ENCODE measurements around the gene SETD4. TPM values are rescaled to one million over a fixed set of nuclear protein-coding genes. Genes with fewer than 3 reads are reported as not detected.

The SETD4 gene
- total and polyA plus RNA-seq, 4 experiments from 2014 or later, result 7.1 to 31.0 (median 20.3) TPM

DNA sequence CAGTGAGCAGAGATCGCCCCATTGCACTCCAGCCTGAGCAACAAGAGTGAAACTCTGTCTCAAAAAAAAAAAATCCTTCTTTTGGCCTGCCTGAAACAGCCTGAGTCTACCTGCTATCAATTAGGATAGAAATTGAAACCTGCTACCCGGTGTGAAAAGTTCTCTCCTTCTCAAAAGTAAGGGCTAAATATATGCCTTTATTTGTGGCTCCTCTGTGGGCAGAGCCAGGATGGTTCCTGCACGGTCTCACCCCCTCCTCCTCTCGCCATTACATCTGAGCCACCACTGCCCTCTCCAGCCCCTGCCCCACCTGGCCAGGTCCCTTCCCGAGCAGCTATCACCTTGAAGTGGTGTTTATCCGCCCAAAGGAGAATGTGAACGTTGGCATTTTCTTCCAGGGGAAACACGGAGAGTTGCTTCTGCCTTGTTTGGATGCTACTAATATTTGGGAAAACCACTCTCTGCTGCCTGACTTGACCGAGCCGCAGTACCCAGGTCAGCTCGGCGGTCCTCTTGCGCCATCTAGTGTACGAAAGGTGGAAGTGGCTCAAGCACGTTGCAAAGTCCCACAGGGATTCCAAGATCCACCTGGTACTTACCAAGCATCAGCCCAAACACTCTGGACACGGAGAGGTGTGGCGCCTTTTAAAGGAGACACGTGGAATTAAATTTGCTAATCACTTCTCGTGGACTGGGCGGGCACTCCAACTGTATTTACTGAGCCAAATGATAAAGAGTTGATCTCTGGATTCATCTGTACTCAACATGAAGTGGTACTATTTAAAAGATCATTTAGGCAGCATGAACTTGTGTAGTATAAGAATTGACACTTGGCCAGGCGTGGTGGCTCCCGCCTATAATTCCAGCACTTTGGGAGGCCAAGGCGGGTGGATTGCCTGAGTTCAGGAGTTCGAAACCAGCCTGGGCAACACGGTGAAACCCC is 31.9 kb downstream of the SETD4 start:
- Mint-ChIP-seq H3K27ac (peak overlapping the region in 2 of 7 donors; percentile 4 to 30), H3K27me3 (no peaks in the 10 kb centered on the region), H3K9me3 (no peaks in the 10 kb centered on the region), H3K4me3 (peak overlapping the region in 1 of 8 donors; percentile 9), H3K4me1 (peaks cover 4 to 7% (median 5%) of the 10 kb centered on the region in 4 donors), H3K36me3 (peaks cover 0 to 1% of the 10 kb centered on the region in 2 donors)
- H3K4me1 ChIP-seq (ENCODE audit: insufficient read depth, low read length), result peaks cover 3% of the 10 kb centered on the region
- H3K27me3 ChIP-seq (ENCODE audit: insufficient read depth, low read length), result no peaks in the 10 kb centered on the region
- no peak overlapping the region for H3K27ac ChIP-seq (ENCODE audit: low read depth, low read length)
- no peaks in the 10 kb centered on the region for H3K36me3 ChIP-seq (ENCODE audit: insufficient read depth, low read length)
- POLR2A ChIA-PET (ENCODE audit: partially characterized antibody), result interaction anchor here (1.0 to 1.4 kb wide), 2 partner anchors 85 to 1216 kb away, joined by 3 read pairs; no protein-coding TSS in a partner anchor
- no peak overlapping the region for H3K4me3 ChIP-seq (ENCODE audit: low read length in 2 of 2)
- DNase-seq, result peak; percentile 51 to 65 (median 57)
- no peaks in the 10 kb centered on the region for H3K9me3 ChIP-seq (ENCODE audit: control insufficient read depth in 1 of 2, low read length in 2 of 2)
- intact Hi-C loops (cut with micrococcal nuclease), result loop anchor here (1.0 to 2.0 kb wide), 2 partner anchors 628 to 1283 kb away; no protein-coding TSS in a partner anchor
- CTCF ChIA-PET (ENCODE audit: partially characterized antibody), result interaction anchor here (0.6 to 5.3 kb wide), 25 partner anchors 8 to 1340 kb away, joined by 3 to 34 read pairs (median 3); no protein-coding TSS in a partner anchor

DNA sequence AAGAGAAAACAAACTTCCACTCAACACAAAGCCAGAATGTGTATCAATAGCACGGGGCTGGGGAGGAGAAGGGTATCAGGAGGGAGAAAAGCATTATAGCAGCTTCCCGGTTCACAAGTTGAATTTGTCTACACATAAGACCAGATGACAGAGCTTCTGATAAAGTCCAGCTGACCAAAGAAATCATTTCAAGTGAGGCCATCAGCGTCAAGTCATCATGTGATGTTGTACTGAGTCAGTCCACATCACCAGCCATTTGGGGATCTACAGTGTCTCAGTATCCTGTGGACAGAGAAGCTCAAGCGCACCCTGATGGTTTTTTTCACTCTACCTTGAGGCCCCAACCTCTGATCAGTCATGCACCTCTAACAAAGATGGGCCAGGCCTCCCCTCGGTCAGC is 33.0 kb downstream of the SETD4 start:
- Histone ChIP-seq H3K36me3 (ENCODE audit: insufficient read depth, low read length) (no peaks in the 10 kb centered on the region), H3K27me3 (ENCODE audit: insufficient read depth, low read length) (no peaks in the 10 kb centered on the region), H3K9me3 (ENCODE audit: control insufficient read depth in 1 of 2, low read length in 2 of 2) (no peaks in the 10 kb centered on the region), H3K4me1 (ENCODE audit: insufficient read depth, low read length) (peaks cover 3% of the 10 kb centered on the region), H3K4me3 (ENCODE audit: low read length in 2 of 2) (no peak overlapping the region), H3K27ac (ENCODE audit: low read depth, low read length) (no peak overlapping the region)
- ChIA-PET POLR2A (ENCODE audit: partially characterized antibody) (interaction anchor here (1.4 kb wide), 1 partner anchor 1215 kb away, joined by 3 read pairs; no protein-coding TSS in a partner anchor), CTCF (ENCODE audit: partially characterized antibody) (interaction anchor here (0.8 to 5.3 kb wide), 15 partner anchors 11 to 1339 kb away, joined by 3 to 34 read pairs (median 4); no protein-coding TSS in a partner anchor)
- Mint-ChIP-seq H3K27ac (no peak overlapping the region), H3K36me3 (no peaks in the 10 kb centered on the region), H3K4me3 (no peak overlapping the region), H3K9me3 (no peaks in the 10 kb centered on the region), H3K4me1 (peaks cover 4 to 7% (median 5%) of the 10 kb centered on the region in 4 donors), H3K27me3 (no peaks in the 10 kb centered on the region)
- intact Hi-C loops (cut with micrococcal nuclease), result no loop called here
- DNase-seq, result no peak

- H3K27ac ChIP-seq (ENCODE audit: low read depth, low read length), result no peak overlapping the region
- no peak for DNase-seq
- H3K9me3 Mint-ChIP-seq, result peaks cover 0 to 10% (median 3%) of the 10 kb centered on the region in 8 donors
- peaks cover 4 to 7% (median 5%) of the 10 kb centered on the region in 4 donors for H3K4me1 Mint-ChIP-seq
- H3K27me3 ChIP-seq (ENCODE audit: insufficient read depth, low read length), result no peaks in the 10 kb centered on the region
- H3K36me3 ChIP-seq (ENCODE audit: insufficient read depth, low read length), result no peaks in the 10 kb centered on the region
- H3K9me3 ChIP-seq (ENCODE audit: control insufficient read depth in 1 of 2, low read length in 2 of 2), result no peaks in the 10 kb centered on the region
- no peak overlapping the region for H3K27ac Mint-ChIP-seq
- POLR2A ChIA-PET (ENCODE audit: partially characterized antibody), result no interaction called here
- H3K27me3 Mint-ChIP-seq, result no peaks in the 10 kb centered on the region
- CTCF ChIA-PET (ENCODE audit: partially characterized antibody), result interaction anchor here (5.3 kb wide), 1 partner anchor 1331 kb away, joined by 34 read pairs; no protein-coding TSS in a partner anchor
- H3K4me1 ChIP-seq (ENCODE audit: insufficient read depth, low read length), result peaks cover 3% of the 10 kb centered on the region
- intact Hi-C loops (cut with micrococcal nuclease), result no loop called here
- H3K4me3 ChIP-seq (ENCODE audit: low read length in 2 of 2), result no peak overlapping the region
- H3K4me3 Mint-ChIP-seq, result no peak overlapping the region
- peaks cover 2 to 8% of the 10 kb centered on the region in 2 donors for H3K36me3 Mint-ChIP-seq
These were observed 35.5 kb downstream of the SETD4 start for GRCh38 chr21:36024782-36025181.

GRCh38 chr21:36023092-36023480 is 37.2 kb downstream of the SETD4 start:
- no peaks in the 10 kb centered on the region for H3K36me3 ChIP-seq (ENCODE audit: insufficient read depth, low read length)
- Mint-ChIP-seq H3K9me3 (peaks cover 0 to 10% (median 3%) of the 10 kb centered on the region in 8 donors), H3K27ac (no peak overlapping the region), H3K4me1 (peaks cover 0 to under 1% (median under 1%) of the 10 kb centered on the region in 4 donors), H3K4me3 (no peak overlapping the region), H3K27me3 (no peaks in the 10 kb centered on the region), H3K36me3 (peaks cover 2 to 8% of the 10 kb centered on the region in 2 donors)
- ChIA-PET POLR2A (ENCODE audit: partially characterized antibody) (no interaction called here), CTCF (ENCODE audit: partially characterized antibody) (no interaction called here)
- H3K4me1 ChIP-seq (ENCODE audit: insufficient read depth, low read length), result no peaks in the 10 kb centered on the region
- intact Hi-C loops (cut with micrococcal nuclease), result no loop called here
- H3K27me3 ChIP-seq (ENCODE audit: insufficient read depth, low read length), result no peaks in the 10 kb centered on the region
- no peaks in the 10 kb centered on the region for H3K9me3 ChIP-seq (ENCODE audit: control insufficient read depth in 1 of 2, low read length in 2 of 2)
- H3K4me3 ChIP-seq (ENCODE audit: low read length in 2 of 2), result no peak overlapping the region
- DNase-seq, result no peak
- H3K27ac ChIP-seq (ENCODE audit: low read depth, low read length), result no peak overlapping the region

GRCh38 chr21:36022427-36023091 is 37.8 kb downstream of the SETD4 start:
- Histone ChIP-seq H3K36me3 (ENCODE audit: insufficient read depth, low read length) (no peaks in the 10 kb centered on the region), H3K4me3 (ENCODE audit: low read length in 2 of 2) (no peak overlapping the region), H3K4me1 (ENCODE audit: insufficient read depth, low read length) (no peaks in the 10 kb centered on the region), H3K9me3 (ENCODE audit: control insufficient read depth in 1 of 2, low read length in 2 of 2) (no peaks in the 10 kb centered on the region), H3K27me3 (ENCODE audit: insufficient read depth, low read length) (no peaks in the 10 kb centered on the region), H3K27ac (ENCODE audit: low read depth, low read length) (no peak overlapping the region)
- CTCF ChIA-PET (ENCODE audit: partially characterized antibody), result no interaction called here
- Mint-ChIP-seq H3K9me3 (peaks cover 0 to 10% (median 3%) of the 10 kb centered on the region in 8 donors), H3K4me1 (no peaks in the 10 kb centered on the region), H3K27me3 (peaks cover 0 to 3% of the 10 kb centered on the region in 2 donors), H3K4me3 (no peak overlapping the region), H3K36me3 (peaks cover 2 to 8% of the 10 kb centered on the region in 2 donors), H3K27ac (no peak overlapping the region)
- intact Hi-C loops (cut with micrococcal nuclease), result no loop called here
- POLR2A ChIA-PET (ENCODE audit: partially characterized antibody), result no interaction called here
- no peak for DNase-seq

DNA sequence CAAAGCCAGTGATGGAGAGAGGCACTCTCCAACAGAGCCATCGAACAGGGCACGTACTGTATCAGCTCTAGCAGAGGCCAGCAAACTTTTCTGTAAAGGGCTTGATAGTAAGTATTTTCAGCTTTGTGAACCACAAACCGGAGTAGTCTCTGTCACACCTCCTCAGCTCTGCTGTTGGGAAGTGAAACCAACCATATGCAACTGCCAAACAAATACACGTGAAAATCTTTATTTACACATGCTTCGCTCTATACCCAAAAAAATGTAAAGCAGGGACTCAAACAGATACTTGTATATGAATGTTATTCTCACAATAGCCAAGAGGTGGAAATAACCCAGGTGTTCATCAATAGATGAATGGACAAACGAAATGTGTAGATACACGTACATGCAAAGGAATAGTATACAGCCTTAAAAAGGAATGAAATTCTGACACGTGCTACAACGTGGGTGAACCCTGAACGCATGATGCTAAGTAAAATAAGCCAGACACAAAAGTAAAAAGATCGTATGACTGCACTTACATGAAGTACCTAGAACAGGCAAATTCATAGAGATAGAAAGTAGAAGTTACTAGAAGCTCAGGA is 39.0 kb downstream of the SETD4 start:
- Mint-ChIP-seq H3K27ac (no peak overlapping the region), H3K4me3 (no peak overlapping the region), H3K4me1 (no peaks in the 10 kb centered on the region), H3K9me3 (peaks cover 0 to 10% (median 3%) of the 10 kb centered on the region in 8 donors), H3K27me3 (peaks cover 3% of the 10 kb centered on the region in 2 donors), H3K36me3 (peaks cover 2 to 8% of the 10 kb centered on the region in 2 donors)
- POLR2A ChIA-PET (ENCODE audit: partially characterized antibody), result no interaction called here
- H3K4me1 ChIP-seq (ENCODE audit: insufficient read depth, low read length), result no peaks in the 10 kb centered on the region
- no peak for DNase-seq
- CTCF ChIA-PET (ENCODE audit: partially characterized antibody), result interaction anchor here (1.2 to 1.6 kb wide), 3 partner anchors 8 to 179 kb away, joined by 3 to 6 read pairs (median 3); no protein-coding TSS in a partner anchor
- H3K27me3 ChIP-seq (ENCODE audit: insufficient read depth, low read length), result no peaks in the 10 kb centered on the region
- H3K4me3 ChIP-seq (ENCODE audit: low read length in 2 of 2), result no peak overlapping the region
- H3K27ac ChIP-seq (ENCODE audit: low read depth, low read length), result no peak overlapping the region
- no peaks in the 10 kb centered on the region for H3K36me3 ChIP-seq (ENCODE audit: insufficient read depth, low read length)
- intact Hi-C loops (cut with micrococcal nuclease), result no loop called here
- no peaks in the 10 kb centered on the region for H3K9me3 ChIP-seq (ENCODE audit: control insufficient read depth in 1 of 2, low read length in 2 of 2)
